Common myeloid progenitor, CD34-positive (primary cell): Measurements from ENCODE around the gene MESP1. TPM values are rescaled to one million over a fixed set of nuclear protein-coding genes. Genes with fewer than 3 reads are reported as not detected.

Experiments used
- CTCF ChIA-PET: fragments of 350-600 bp; sonication (Branson Sonifier 250); formaldehyde crosslinking; loops from one replicate; lab custom pipeline; 2021; ENCODE audit warnings: antibody characterized with exemption; lab: Charles Lee
- POLR2A ChIA-PET: fragments of 350-600 bp; sonication (Branson Sonifier 250); formaldehyde crosslinking; loops from one replicate; lab custom pipeline; 2021; ENCODE audit warnings: antibody characterized with exemption; lab: Charles Lee
- DNase-seq, 3 donors: peaks; one replicate each; pipeline versions ENCODE4 v3.0.0 to v3.0.0-alpha.2; 2013
- H3K27ac ChIP-seq, 2 experiments: 1 replicate in 1 of 2; 2 replicates in 1 of 2; pipeline ENCODE4 v1.7.0; 2013; ENCODE audit warnings: inconsistent platforms in 2 of 2, low read length in 2 of 2, mild to moderate bottlenecking in 2 of 2, low read depth in 1 of 2, moderate library complexity in 1 of 2; ENCODE audit not compliant: severe bottlenecking in 2 of 2, insufficient read depth in 1 of 2, poor library complexity in 1 of 2
- H3K27me3 ChIP-seq, 5 experiments: replicated peaks in 2 of 5; 1 replicate in 3 of 5; 2 replicates in 2 of 5; pipeline versions ENCODE4 v1.6.1 to v1.7.0; 2013; ENCODE audit warnings: low read length in 4 of 5, mild to moderate bottlenecking in 2 of 5, moderate library complexity in 2 of 5, inconsistent platforms in 1 of 5; ENCODE audit not compliant: insufficient read depth in 5 of 5, control insufficient read depth in 4 of 5
- H3K36me3 ChIP-seq, 4 experiments: 1 replicate in 2 of 4; 2 replicates in 2 of 4; pipeline versions ENCODE4 v1.6.1 to v1.7.0; 2013; ENCODE audit warnings: low read length in 3 of 4, control low read depth in 1 of 4, mild to moderate bottlenecking in 1 of 4; ENCODE audit not compliant: control insufficient read depth in 4 of 4, insufficient read depth in 4 of 4
- H3K4me1 ChIP-seq, 4 experiments: 1 replicate in 3 of 4; 2 replicates in 1 of 4; pipeline versions ENCODE4 v1.6.1 to v1.7.1; 2013; ENCODE audit warnings: low read length in 3 of 4, mild to moderate bottlenecking in 3 of 4, control low read depth in 1 of 4, inconsistent platforms in 1 of 4, moderate library complexity in 1 of 4; ENCODE audit not compliant: control insufficient read depth in 4 of 4, insufficient read depth in 4 of 4; ENCODE audit errors: control extremely low read depth in 1 of 4
- H3K4me3 ChIP-seq, 7 experiments: 1 replicate in 4 of 7; 2 replicates in 3 of 7; pipeline versions ENCODE4 v1.5.1 to v1.7.0; 2013; ENCODE audit warnings: mild to moderate bottlenecking in 7 of 7, low read length in 6 of 7, moderate library complexity in 6 of 7, inconsistent platforms in 2 of 7, low read depth in 2 of 7, control low read depth in 1 of 7; ENCODE audit not compliant: insufficient read depth in 4 of 7, control insufficient read depth in 1 of 7; ENCODE audit errors: extremely low read depth in 1 of 7
- H3K9me3 ChIP-seq, 5 experiments: 1 replicate in 4 of 5; 2 replicates in 1 of 5; pipeline versions ENCODE4 v1.6.1 to v1.7.1; 2013; ENCODE audit warnings: low read length in 4 of 5, mild to moderate bottlenecking in 2 of 5, inconsistent platforms in 1 of 5, low read depth in 1 of 5, moderate library complexity in 1 of 5; ENCODE audit not compliant: control insufficient read depth in 4 of 5, insufficient read depth in 2 of 5; ENCODE audit errors: control extremely low read depth in 1 of 5
- whole genome bisulfite sequencing: methylation state at CpG from one replicate; pipeline ENCODE4 v1.1.5; 2013; ENCODE audit not compliant: insufficient coverage; 5-methylcytosine and 5-hydroxymethylcytosine counted together
- polyA plus RNA-seq: library from polyadenylated mRNA; unstranded; fragments of 120-200 nt; gene quantifications from one replicate; pipeline ENCODE4 v1.2.1, GENCODE V29; 2013

The MESP1 gene
- polyA plus RNA-seq = 0.91 TPM

GRCh38 chr15:89750560-89751542, at the start of gene MESP1:
MESP1 (minus strand) TSS chr15:89751249; CDS start chr15:89751231, 18 bp downstream.
- Histone ChIP-seq H3K27ac (no peak within 1 kb of the TSS), H3K27me3 (peaks cover 0 to 2% (median 0%) of the 10 kb centered on the region in 5 experiments), H3K4me1 (peaks cover 0 to 19% (median 14%) of the 10 kb centered on the region in 4 experiments), H3K36me3 (no peaks in the 10 kb centered on the region), H3K9me3 (no peaks in the 10 kb centered on the region), H3K4me3 (peak within 1 kb of the TSS; percentile 41 to 80 (median 67))
- ChIA-PET POLR2A (interaction anchor here (0.6 kb wide), 1 partner anchor 320 kb away, joined by 5 read pairs; no protein-coding TSS in a partner anchor), CTCF (interaction anchor here (1.0 to 3.7 kb wide), 6 partner anchors 10 to 143 kb away, joined by 3 to 26 read pairs (median 4); partner anchors contain the start of gene AP3S2)
- 3% methylated on average over 91 of the region's 114 CpGs for WGBS
- peak; percentile 91 to 95 (median 95) for DNase-seq

DNA sequence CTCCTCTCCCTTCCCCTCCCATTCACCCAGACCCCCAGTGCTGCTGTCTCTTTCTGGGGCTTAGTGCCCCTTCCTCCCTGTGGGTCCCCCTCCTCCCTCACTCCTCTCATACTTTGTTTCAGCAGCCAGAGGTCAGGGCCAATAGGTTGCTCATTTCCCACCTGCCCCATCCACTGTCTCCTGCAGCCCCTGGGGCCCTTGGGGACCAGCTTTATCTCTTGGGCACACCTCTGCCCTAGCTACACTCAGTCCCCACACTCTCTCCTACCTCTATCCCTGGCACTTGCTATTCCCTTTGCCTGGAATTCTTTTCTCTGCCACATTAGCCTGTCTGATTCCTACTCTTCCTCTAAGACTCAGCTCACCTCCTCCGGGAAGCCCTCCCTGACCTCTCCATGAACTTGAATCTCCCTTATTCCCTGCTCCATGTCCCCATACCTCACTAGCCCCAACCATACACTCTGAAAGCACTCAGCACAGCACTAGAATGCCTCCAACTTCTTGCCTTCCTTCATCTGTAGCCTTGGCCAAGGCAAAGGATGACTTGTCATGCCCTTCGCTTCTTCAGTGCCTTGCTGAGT, 49.0 kb upstream of the MESP1 start:
- CTCF ChIA-PET = interaction anchor here (0.7 to 1.4 kb wide), 3 partner anchors 13 to 41 kb away, joined by 3 to 4 read pairs (median 3); no protein-coding TSS in a partner anchor
- WGBS = 100% methylated on average over 2 of the region's 2 CpGs
- DNase-seq = no peak
- peaks cover 0 to 4% (median 0%) of the 10 kb centered on the region in 5 experiments for H3K9me3 ChIP-seq
- H3K27me3 ChIP-seq = no peaks in the 10 kb centered on the region
- POLR2A ChIA-PET = no interaction called here
- H3K4me3 ChIP-seq = no peak overlapping the region
- H3K36me3 ChIP-seq = peaks cover 0 to 91% (median 57%) of the 10 kb centered on the region in 4 experiments
- H3K27ac ChIP-seq = no peak overlapping the region
- peaks cover 0 to 5% (median 4%) of the 10 kb centered on the region in 4 experiments for H3K4me1 ChIP-seq

DNA sequence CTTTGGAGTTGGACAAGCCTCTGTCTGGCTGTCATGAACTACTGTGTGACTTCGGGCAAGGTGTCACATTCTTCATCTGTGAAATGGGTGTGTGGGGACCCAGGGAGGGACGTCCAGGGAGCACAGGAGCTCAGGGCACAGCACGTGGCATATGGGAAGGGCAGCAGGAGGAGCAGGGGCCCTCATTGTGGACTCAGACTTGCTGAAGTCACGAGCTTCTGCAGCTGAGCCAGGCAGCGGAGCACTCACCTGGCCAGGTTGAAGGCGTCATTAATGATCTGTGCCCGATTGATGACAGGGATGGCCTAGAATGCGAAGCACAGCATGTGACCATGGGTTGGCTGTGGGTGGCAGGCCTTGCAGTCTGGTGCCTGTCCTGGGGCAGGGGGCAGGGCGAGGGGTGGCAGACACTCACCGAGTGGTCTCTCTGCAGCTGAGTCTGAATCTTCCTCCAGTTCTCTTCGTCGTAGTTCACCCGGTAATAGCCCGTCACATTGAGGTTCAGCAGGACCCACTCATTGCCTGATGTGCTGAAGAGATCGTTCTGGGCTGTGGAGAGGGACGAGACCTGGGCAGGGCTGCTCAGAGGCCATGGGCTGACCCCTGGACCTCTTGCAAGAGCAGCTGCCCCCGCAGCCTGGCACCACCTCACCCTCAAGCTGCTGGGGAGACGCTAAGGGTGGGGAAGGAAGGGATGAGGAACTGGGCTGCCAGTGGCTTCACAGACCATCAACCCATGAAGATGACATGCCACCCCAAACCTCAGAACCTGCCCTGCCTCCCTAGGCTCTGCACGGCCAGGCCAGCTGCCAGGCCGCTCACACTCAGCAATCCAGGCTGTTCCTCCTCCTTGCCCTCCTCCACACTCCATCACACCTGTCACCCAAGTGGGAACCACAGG, 48.2 kb upstream of the MESP1 start:
- Histone ChIP-seq H3K27me3 (no peaks in the 10 kb centered on the region), H3K4me1 (peaks cover 0 to 5% (median 4%) of the 10 kb centered on the region in 4 experiments), H3K36me3 (peaks cover 0 to 89% (median 54%) of the 10 kb centered on the region in 4 experiments), H3K4me3 (no peak overlapping the region), H3K27ac (no peak overlapping the region), H3K9me3 (peaks cover 0 to 4% (median 0%) of the 10 kb centered on the region in 5 experiments)
- POLR2A ChIA-PET = no interaction called here
- DNase-seq = no peak
- 94% methylated on average over 20 of the region's 20 CpGs for WGBS
- CTCF ChIA-PET = interaction anchor here (0.7 to 1.4 kb wide), 4 partner anchors 13 to 89 kb away, joined by 3 to 4 read pairs (median 3); no protein-coding TSS in a partner anchor

DNA sequence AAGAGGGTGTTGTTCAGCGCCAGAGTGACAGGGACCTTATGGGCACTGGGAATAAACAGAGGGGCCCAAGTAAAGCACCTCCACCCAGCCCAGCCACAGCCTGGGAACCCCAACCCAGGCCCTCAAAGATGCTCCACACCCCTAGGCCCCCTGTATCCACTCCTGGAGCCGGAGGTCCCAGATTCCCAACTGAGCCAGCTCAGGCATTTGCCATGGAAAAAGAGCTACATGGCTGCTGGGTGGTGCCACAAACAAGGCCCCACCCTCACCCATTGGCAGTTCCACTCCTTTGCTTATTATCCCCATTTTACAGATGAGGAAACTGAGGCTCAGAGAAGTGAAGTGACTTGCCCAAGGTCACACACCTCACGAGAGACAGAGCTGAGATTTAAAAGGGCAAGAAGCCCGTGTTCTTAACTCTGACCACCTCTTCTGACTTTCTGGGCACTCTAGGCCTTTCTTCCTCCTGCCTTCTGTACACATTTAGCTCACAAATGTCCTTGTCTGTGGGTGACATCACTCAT, 46.7 kb upstream of the MESP1 start:
- H3K4me1 ChIP-seq = peaks cover 0 to 4% (median 3%) of the 10 kb centered on the region in 4 experiments
- H3K27ac ChIP-seq = no peak overlapping the region
- ChIA-PET CTCF (interaction anchor here (0.6 to 1.9 kb wide), 5 partner anchors 11 to 84 kb away, joined by 3 to 5 read pairs (median 3); no protein-coding TSS in a partner anchor), POLR2A (interaction anchor here (0.9 kb wide), 1 partner anchor 15 kb away, joined by 3 read pairs; no protein-coding TSS in a partner anchor)
- no peak for DNase-seq
- H3K27me3 ChIP-seq = no peaks in the 10 kb centered on the region
- peaks cover 0 to 4% (median 0%) of the 10 kb centered on the region in 5 experiments for H3K9me3 ChIP-seq
- WGBS = 93% methylated on average over 3 of the region's 4 CpGs
- H3K36me3 ChIP-seq = peaks cover 0 to 85% (median 53%) of the 10 kb centered on the region in 4 experiments
- H3K4me3 ChIP-seq = no peak overlapping the region

DNA sequence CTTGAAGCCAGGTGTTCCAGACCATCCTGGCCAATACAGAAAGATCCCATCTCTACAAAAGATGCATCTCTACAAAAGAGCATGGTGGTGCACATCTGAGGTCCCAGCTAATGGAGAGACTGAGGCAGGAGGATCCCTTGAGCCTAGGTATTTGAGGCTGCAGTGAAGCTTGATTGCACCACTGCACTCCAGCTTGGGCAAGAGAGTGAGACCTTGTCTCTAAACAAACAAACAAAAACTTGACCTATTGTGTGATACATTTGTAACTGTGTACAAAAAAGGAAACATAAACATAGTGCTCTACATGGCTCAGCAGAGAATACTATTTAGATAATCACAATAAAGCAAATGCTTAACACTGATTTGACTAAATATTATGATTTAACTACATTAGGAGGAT, 44.9 kb upstream of the MESP1 start:
- peaks cover 0 to 4% (median 0%) of the 10 kb centered on the region in 5 experiments for H3K9me3 ChIP-seq
- H3K4me3 ChIP-seq = no peak overlapping the region
- H3K4me1 ChIP-seq = no peaks in the 10 kb centered on the region
- ChIA-PET POLR2A (no interaction called here), CTCF (interaction anchor here (0.7 to 1.8 kb wide), 4 partner anchors 13 to 89 kb away, joined by 3 to 6 read pairs (median 3); no protein-coding TSS in a partner anchor)
- no peaks in the 10 kb centered on the region for H3K27me3 ChIP-seq
- no peak for DNase-seq
- H3K27ac ChIP-seq = no peak overlapping the region
- peaks cover 0 to 84% (median 56%) of the 10 kb centered on the region in 4 experiments for H3K36me3 ChIP-seq
